HepG2 (cell line): ENCODE results near the gene ACTN3.

Experiments
- BRF2 ChIP-seq: sonication (generic); formaldehyde crosslinking; IDR thresholded peaks from 2 replicates; pipeline ENCODE4 v1.8.1; 2022; ENCODE audit warnings: mild to moderate bottlenecking, missing genetic modification reagents
- CC2D1A ChIP-seq: sonication (generic); formaldehyde crosslinking; IDR thresholded peaks from 2 replicates; pipeline ENCODE4 v1.8.1; 2023; ENCODE audit warnings: mild to moderate bottlenecking, missing genetic modification reagents
- CENPX ChIP-seq: sonication (generic); formaldehyde crosslinking; IDR thresholded peaks from 2 replicates; pipeline ENCODE4 v1.9.0; 2021; ENCODE audit warnings: mild to moderate bottlenecking, missing genetic modification reagents, moderate library complexity
- EZH2 ChIP-seq: conservative IDR thresholded peaks from 2 replicates; pipeline ENCODE4 v1.6.1; 2012; ENCODE audit warnings: mild to moderate bottlenecking, low read depth, low read length, moderate library complexity
- SP1 ChIP-seq, 2 experiments: fragments of 450-650 bp in 1 of 2; sonication (generic) in 1 of 2; formaldehyde crosslinking in 1 of 2; IDR thresholded peaks; 2 replicates each; pipeline versions ENCODE4 v1.4.0 to v1.6.1; 2016 to 2020; ENCODE audit warnings: missing genetic modification reagents in 1 of 2
- TCF7 ChIP-seq: sonication (generic); IDR thresholded peaks from 2 replicates; pipeline ENCODE4 v1.6.1; 2016; ENCODE audit warnings: antibody characterized with exemption, low read depth

GRCh38 chr11:66530927-66531709, 15.6 kb upstream of the ACTN3 start:
- TF ChIP-seq CC2D1A (no peak), TCF7 (no peak), BRF2 (CRISPR knock-in tag) (no peak), SP1 (IDR thresholded peaks at IDR 0.05) (no peak), SP1 (CRISPR knock-in tag; IDR thresholded peaks at IDR 0.05) (no peak), CENPX (CRISPR knock-in tag) (no peak), EZH2 (no peak)
